ENCODE measurements around the gene MLKL.
A peak's percentile ranks its signal among the peaks of the same experiment; 100 is the strongest.
"Not testable (repeated sequence)": the region's sequence is repeated elsewhere in the genome, so short reads cannot be mapped to it uniquely, and the experiment has no call there.

Gene MLKL

GRCh38 chr16:74700116-74700437, 585 bp downstream of the MLKL start:
- Mint-ChIP-seq H3K9me3 (no peaks in the 10 kb centered on the region), H3K4me1 (ENCODE audit: low read depth) (peaks cover 48% of the 10 kb centered on the region), H3K4me3 (peak overlapping the region; percentile 98), H3K27me3 (ENCODE audit: low read depth) (no peaks in the 10 kb centered on the region), H3K36me3 (ENCODE audit: low read depth) (peaks cover 17% of the 10 kb centered on the region), H3K27ac (peak overlapping the region; percentile 98)
- no peak for DNase-seq (ENCODE audit: low spot score)

GRCh38 chr16:74699666-74700065, 996 bp downstream of the MLKL start:
- no peak for DNase-seq (ENCODE audit: low spot score)
- no peaks in the 10 kb centered on the region for H3K9me3 Mint-ChIP-seq
- peak overlapping the region; percentile 57 for H3K27ac Mint-ChIP-seq
- peak overlapping the region; percentile 98 for H3K4me3 Mint-ChIP-seq
- H3K36me3 Mint-ChIP-seq (ENCODE audit: low read depth): peaks cover 20% of the 10 kb centered on the region
- H3K4me1 Mint-ChIP-seq (ENCODE audit: low read depth): peaks cover 45% of the 10 kb centered on the region
- no peaks in the 10 kb centered on the region for H3K27me3 Mint-ChIP-seq (ENCODE audit: low read depth)

- DNase-seq (ENCODE audit: low spot score): no peak
- Mint-ChIP-seq H3K27ac (peak overlapping the region; percentile 70), H3K4me3 (peak overlapping the region; percentile 98), H3K36me3 (ENCODE audit: low read depth) (peaks cover 28% of the 10 kb centered on the region), H3K4me1 (ENCODE audit: low read depth) (peaks cover 42% of the 10 kb centered on the region), H3K9me3 (no peaks in the 10 kb centered on the region), H3K27me3 (ENCODE audit: low read depth) (no peaks in the 10 kb centered on the region)
Measured at GRCh38 chr16:74698222-74698621, 2.4 kb downstream of the MLKL start.

- H3K27ac Mint-ChIP-seq: peak overlapping the region; percentile 80
- H3K9me3 Mint-ChIP-seq: peaks cover 1% of the 10 kb centered on the region
- DNase-seq (ENCODE audit: low spot score): peak; percentile 72
- H3K4me3 Mint-ChIP-seq: peak overlapping the region; percentile 87
- H3K4me1 Mint-ChIP-seq (ENCODE audit: low read depth): peaks cover 32% of the 10 kb centered on the region
- peaks cover 46% of the 10 kb centered on the region for H3K36me3 Mint-ChIP-seq (ENCODE audit: low read depth)
- H3K27me3 Mint-ChIP-seq (ENCODE audit: low read depth): no peaks in the 10 kb centered on the region
Measured at GRCh38 chr16:74695450-74696422, 4.9 kb downstream of the MLKL start.

GRCh38 chr16:74691093-74691855, 9.4 kb downstream of the MLKL start:
- Mint-ChIP-seq H3K9me3 (peaks cover 3% of the 10 kb centered on the region), H3K4me1 (ENCODE audit: low read depth) (peaks cover 9% of the 10 kb centered on the region), H3K36me3 (ENCODE audit: low read depth) (peaks cover 66% of the 10 kb centered on the region), H3K27ac (no peak overlapping the region), H3K27me3 (ENCODE audit: low read depth) (no peaks in the 10 kb centered on the region), H3K4me3 (no peak overlapping the region)
- no peak for DNase-seq (ENCODE audit: low spot score)

- no peak for DNase-seq (ENCODE audit: low spot score)
- H3K4me3 Mint-ChIP-seq: no peak overlapping the region
- H3K9me3 Mint-ChIP-seq: no peaks in the 10 kb centered on the region
- no peak overlapping the region for H3K27ac Mint-ChIP-seq
- H3K27me3 Mint-ChIP-seq (ENCODE audit: low read depth): no peaks in the 10 kb centered on the region
- H3K36me3 Mint-ChIP-seq (ENCODE audit: low read depth): peaks cover 39% of the 10 kb centered on the region
- no peaks in the 10 kb centered on the region for H3K4me1 Mint-ChIP-seq (ENCODE audit: low read depth)
Measured at GRCh38 chr16:74682556-74682955, 18.1 kb downstream of the MLKL start.

GRCh38 chr16:74680681-74681080, 20.0 kb downstream of the MLKL start:
- no peaks in the 10 kb centered on the region for H3K4me1 Mint-ChIP-seq (ENCODE audit: low read depth)
- H3K9me3 Mint-ChIP-seq: no peaks in the 10 kb centered on the region
- no peak overlapping the region for H3K4me3 Mint-ChIP-seq

GRCh38 chr16:74679983-74680382, 20.7 kb downstream of the MLKL start:
- Mint-ChIP-seq H3K27ac (no peak overlapping the region), H3K36me3 (ENCODE audit: low read depth) (peaks cover 35% of the 10 kb centered on the region), H3K9me3 (no peaks in the 10 kb centered on the region), H3K4me3 (no peak overlapping the region), H3K27me3 (ENCODE audit: low read depth) (no peaks in the 10 kb centered on the region), H3K4me1 (ENCODE audit: low read depth) (no peaks in the 10 kb centered on the region)
- DNase-seq (ENCODE audit: low spot score): no peak

More at GRCh38 chr16:74680681-74681080, 20.0 kb downstream of the MLKL start:
- Mint-ChIP-seq H3K27me3 (ENCODE audit: low read depth) (no peaks in the 10 kb centered on the region), H3K36me3 (ENCODE audit: low read depth) (peaks cover 37% of the 10 kb centered on the region), H3K27ac (no peak overlapping the region)
- no peak for DNase-seq (ENCODE audit: low spot score)

GRCh38 chr16:74677868-74678267, 22.8 kb downstream of the MLKL start:
- no peak for DNase-seq (ENCODE audit: low spot score)
- Mint-ChIP-seq H3K27ac (no peak overlapping the region), H3K27me3 (ENCODE audit: low read depth) (no peaks in the 10 kb centered on the region), H3K4me1 (ENCODE audit: low read depth) (no peaks in the 10 kb centered on the region), H3K36me3 (ENCODE audit: low read depth) (peaks cover 37% of the 10 kb centered on the region), H3K4me3 (no peak overlapping the region), H3K9me3 (no peaks in the 10 kb centered on the region)

GRCh38 chr16:74673876-74674275, 26.8 kb downstream of the MLKL start:
- H3K36me3 Mint-ChIP-seq (ENCODE audit: low read depth): peaks cover 35% of the 10 kb centered on the region
- no peak overlapping the region for H3K4me3 Mint-ChIP-seq
- no peak for DNase-seq (ENCODE audit: low spot score)
- no peaks in the 10 kb centered on the region for H3K9me3 Mint-ChIP-seq
- H3K4me1 Mint-ChIP-seq (ENCODE audit: low read depth): peaks cover 3% of the 10 kb centered on the region
- H3K27me3 Mint-ChIP-seq (ENCODE audit: low read depth): no peaks in the 10 kb centered on the region
- no peak overlapping the region for H3K27ac Mint-ChIP-seq

GRCh38 chr16:74668877-74669276, 31.8 kb downstream of the MLKL start:
- Mint-ChIP-seq H3K36me3 (ENCODE audit: low read depth) (peaks cover 41% of the 10 kb centered on the region), H3K4me1 (ENCODE audit: low read depth) (peaks cover 22% of the 10 kb centered on the region)
- not testable (repeated sequence) for H3K4me3 Mint-ChIP-seq; H3K9me3 Mint-ChIP-seq; DNase-seq (ENCODE audit: low spot score); H3K27me3 Mint-ChIP-seq (ENCODE audit: low read depth); H3K27ac Mint-ChIP-seq

- Mint-ChIP-seq H3K27me3 (ENCODE audit: low read depth) (no peaks in the 10 kb centered on the region), H3K9me3 (no peaks in the 10 kb centered on the region), H3K27ac (peak overlapping the region; percentile 95), H3K4me1 (ENCODE audit: low read depth) (peaks cover 29% of the 10 kb centered on the region), H3K36me3 (ENCODE audit: low read depth) (peaks cover 47% of the 10 kb centered on the region), H3K4me3 (peak overlapping the region; percentile 90)
- DNase-seq (ENCODE audit: low spot score): peak; percentile 32
Measured at GRCh38 chr16:74667255-74667700, 33.4 kb downstream of the MLKL start.

- H3K4me3 Mint-ChIP-seq: peak within 1 kb of the TSS; percentile 90
- peak; percentile 96 for DNase-seq (ENCODE audit: low spot score)
- peak within 1 kb of the TSS; percentile 95 for H3K27ac Mint-ChIP-seq
- H3K4me1 Mint-ChIP-seq (ENCODE audit: low read depth): peaks cover 31% of the 10 kb centered on the region
- no peaks in the 10 kb centered on the region for H3K9me3 Mint-ChIP-seq
- H3K36me3 Mint-ChIP-seq (ENCODE audit: low read depth): peaks cover 48% of the 10 kb centered on the region
- H3K27me3 Mint-ChIP-seq (ENCODE audit: low read depth): no peaks in the 10 kb centered on the region
Measured at GRCh38 chr16:74666425-74667254, 34.0 kb downstream of the MLKL start, which contains the start of gene RFWD3. Gene RFWD3, minus strand, starts transcription at chr16:74666877. Its CDS starts 5,428 bp downstream, at chr16:74661449.

All from T-helper 2 cell treated with Interferon-gamma antibody and Interleukin-4, amounts not matched to agents 5 μg/mL and 100 μg/mL, for 36 hours (primary cell).